HG03432 (cell line): ENCODE data around the gene SMG1.
A peak's percentile ranks its signal among the peaks of the same experiment; 100 is the strongest.
"Not testable (repeated sequence)": the region's sequence is repeated elsewhere in the genome, so short reads cannot be mapped to it uniquely, and the experiment has no call there.

Source experiments
- ATAC-seq: cut with Tn5 transposase; IDR thresholded peaks from one replicate; pipeline ENCODE4 v1.9.1; 2021; ENCODE audit warnings: mild to moderate bottlenecking, moderate library complexity; ENCODE audit not compliant: unreplicated experiment

The SMG1 gene

GRCh38 chr16:18801145-18801972, 124.8 kb downstream of the SMG1 start, which contains the start of gene ARL6IP1:
Gene ARL6IP1, minus strand, starts transcription at chr16:18801549. Its CDS starts 83 bp downstream, at chr16:18801466.
- peak; percentile 95 for ATAC-seq

GRCh38 chr16:18800775-18801144, 125.4 kb downstream of the SMG1 start:
- ATAC-seq, result no peak

- ATAC-seq, result no peak
Observed at GRCh38 chr16:18800293-18800692, 125.9 kb downstream of the SMG1 start.

- no peak for ATAC-seq
Observed at GRCh38 chr16:18799500-18799899, 126.7 kb downstream of the SMG1 start.

GRCh38 chr16:18797746-18798145, 128.5 kb downstream of the SMG1 start:
- ATAC-seq, result no peak

GRCh38 chr16:18796377-18796776, 129.8 kb downstream of the SMG1 start:
- ATAC-seq, result no peak

- ATAC-seq, result no peak
Observed at GRCh38 chr16:18792836-18793433, 133.3 kb downstream of the SMG1 start.

GRCh38 chr16:18789850-18790706, 136.1 kb downstream of the SMG1 start, which contains the start of gene RPS15A:
Gene RPS15A, minus strand, starts transcription at chr16:18790334. Its CDS starts 1,221 bp downstream, at chr16:18789113.
- ATAC-seq, result peak; percentile 88

- no peak for ATAC-seq
Observed at GRCh38 chr16:18789515-18789849, 136.7 kb downstream of the SMG1 start.

GRCh38 chr16:18788828-18789514, 137.2 kb downstream of the SMG1 start:
- ATAC-seq, result no peak

- ATAC-seq, result no peak
Observed at GRCh38 chr16:18784917-18785623, 141.1 kb downstream of the SMG1 start.

- ATAC-seq, result no peak
Observed at GRCh38 chr16:18783430-18784341, 142.5 kb downstream of the SMG1 start.

- no peak for ATAC-seq
Observed at GRCh38 chr16:18782697-18783429, 143.3 kb downstream of the SMG1 start.

GRCh38 chr16:18781232-18781631, 145.0 kb downstream of the SMG1 start:
- ATAC-seq, result not testable (repeated sequence)

- ATAC-seq, result not testable (repeated sequence)
Observed at GRCh38 chr16:18780460-18781026, 145.7 kb downstream of the SMG1 start.

GRCh38 chr16:18777664-18778063, 148.5 kb downstream of the SMG1 start:
- ATAC-seq, result not testable (repeated sequence)

- ATAC-seq, result not testable (repeated sequence)
Observed at GRCh38 chr16:18776334-18776733, 149.9 kb downstream of the SMG1 start.

- not testable (repeated sequence) for ATAC-seq
Observed at GRCh38 chr16:18774651-18775050, 151.6 kb downstream of the SMG1 start.
